ENCODE measurements around the gene MFSD2B.

- no peak for TF ChIP-seq POLR2A (IDR thresholded peaks at IDR 0.05; ENCODE audit: low read depth, low read length)
- no peak for TF ChIP-seq TAF1 (IDR thresholded peaks at IDR 0.05; ENCODE audit: borderline replicate concordance, low read depth, low read length)
- TF ChIP-seq POLR2AphosphoS5 (IDR thresholded peaks at IDR 0.05; ENCODE audit: low read depth, low read length), result no peak
These were observed 2.2 kb upstream of the MFSD2B start for GRCh38 chr2:24007693-24008092.

Data from GM12892 (cell line).